Ishikawa (cell line): Measurements from ENCODE around the gene SCO1.

Experiments used
- CEBPB ChIP-seq: IDR thresholded peaks from 2 replicates; pipeline ENCODE4 v1.6.1; 2012
- CREB1 ChIP-seq: IDR thresholded peaks from 2 replicates; pipeline ENCODE4 v1.6.1; 2012; ENCODE audit warnings: low read depth
- EGR1 ChIP-seq: IDR thresholded peaks from 2 replicates; pipeline ENCODE4 v1.6.1; 2012
- FOXM1 ChIP-seq: IDR thresholded peaks from 2 replicates; pipeline ENCODE4 v1.6.1; 2012; ENCODE audit warnings: low read depth, borderline replicate concordance
- NFIC ChIP-seq: IDR thresholded peaks from 2 replicates; pipeline ENCODE4 v1.6.1; 2012
- RAD21 ChIP-seq: IDR thresholded peaks from 2 replicates; pipeline ENCODE4 v1.6.1; 2012; ENCODE audit warnings: low read depth
- TCF12 ChIP-seq: IDR thresholded peaks from 2 replicates; pipeline ENCODE4 v1.6.1; 2012; ENCODE audit warnings: low read depth
- TEAD4 ChIP-seq: IDR thresholded peaks from 2 replicates; pipeline ENCODE4 v1.6.1; 2012
- YY1 ChIP-seq: IDR thresholded peaks from 2 replicates; pipeline ENCODE4 v1.6.1; 2012; ENCODE audit warnings: low read depth
- ZBTB7A ChIP-seq: IDR thresholded peaks from 2 replicates; pipeline ENCODE4 v1.6.1; 2012; ENCODE audit warnings: low read depth
- TF ChIP-seq, protein P1 (sequence below): IDR thresholded peaks from 2 replicates; pipeline ENCODE4 v1.6.1; 2012
- TF ChIP-seq, protein P2 (sequence below): IDR thresholded peaks from 2 replicates; pipeline ENCODE4 v1.6.1; 2012
- TF ChIP-seq, protein P3 (sequence below): IDR thresholded peaks from 2 replicates; pipeline ENCODE4 v1.6.1; 2012; ENCODE audit warnings: low read depth, mild to moderate bottlenecking

Gene SCO1

DNA sequence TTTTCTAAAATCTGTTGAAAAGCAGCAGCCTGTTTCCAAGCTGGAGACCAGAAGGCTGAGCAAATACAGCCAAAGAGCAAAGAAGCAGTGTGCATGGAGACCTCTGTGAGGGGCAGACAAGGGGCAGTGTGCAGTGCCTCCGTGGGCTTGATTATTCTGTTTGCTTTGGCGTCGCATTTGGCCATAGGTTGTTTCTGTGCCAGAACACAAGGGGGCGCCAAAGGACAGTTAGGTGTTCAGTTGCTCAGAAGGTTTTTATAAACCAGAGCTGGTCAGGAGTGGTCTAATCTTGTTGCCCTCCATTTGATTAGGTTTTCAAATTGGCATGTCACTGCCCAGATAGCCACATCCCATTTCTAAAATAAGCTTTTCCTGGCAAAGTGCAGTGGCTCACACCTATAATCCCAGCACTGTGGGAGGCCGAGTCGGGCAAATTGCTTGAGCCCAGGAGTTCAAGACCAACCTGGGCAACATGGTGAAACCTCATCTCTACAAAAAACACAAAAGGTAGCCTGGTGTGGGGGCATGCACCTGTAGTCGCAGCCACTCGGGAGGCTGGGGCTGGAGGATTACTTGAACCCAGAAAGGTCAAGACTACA, 50.8 kb downstream of the SCO1 start:
- TF ChIP-seq EGR1 (no peak), FOXM1 (no peak), RAD21 (peak; percentile 65), TCF12 (no peak)
- TF ChIP-seq, protein P1, sequence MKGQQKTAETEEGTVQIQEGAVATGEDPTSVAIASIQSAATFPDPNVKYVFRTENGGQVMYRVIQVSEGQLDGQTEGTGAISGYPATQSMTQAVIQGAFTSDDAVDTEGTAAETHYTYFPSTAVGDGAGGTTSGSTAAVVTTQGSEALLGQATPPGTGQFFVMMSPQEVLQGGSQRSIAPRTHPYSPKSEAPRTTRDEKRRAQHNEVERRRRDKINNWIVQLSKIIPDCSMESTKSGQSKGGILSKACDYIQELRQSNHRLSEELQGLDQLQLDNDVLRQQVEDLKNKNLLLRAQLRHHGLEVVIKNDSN = no peak

DNA sequence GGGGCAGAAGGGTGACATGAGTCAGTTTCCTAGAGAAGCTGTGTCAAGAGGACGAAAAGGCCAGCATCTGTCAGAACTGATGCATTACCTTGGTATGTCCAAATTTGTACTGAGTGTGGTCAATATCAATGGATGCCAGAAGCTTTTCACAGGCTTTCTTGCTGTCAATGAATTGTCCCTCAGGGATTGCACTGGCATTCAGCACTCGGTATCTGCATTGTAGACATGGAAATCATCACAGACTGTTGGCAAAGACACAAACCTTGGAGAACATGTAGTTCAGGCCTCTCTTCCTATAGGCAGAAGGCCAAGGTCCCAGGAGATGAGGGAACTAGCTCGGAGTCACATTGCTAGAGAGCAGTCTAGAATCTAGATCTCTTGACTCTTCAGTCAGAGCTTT, 56.9 kb downstream of the SCO1 start:
- TF ChIP-seq CEBPB = no peak
- TF ChIP-seq CREB1 = no peak
- TF ChIP-seq NFIC = no peak
- TF ChIP-seq, protein P2, sequence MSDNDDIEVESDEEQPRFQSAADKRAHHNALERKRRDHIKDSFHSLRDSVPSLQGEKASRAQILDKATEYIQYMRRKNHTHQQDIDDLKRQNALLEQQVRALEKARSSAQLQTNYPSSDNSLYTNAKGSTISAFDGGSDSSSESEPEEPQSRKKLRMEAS = no peak
- TF ChIP-seq, protein P3, sequence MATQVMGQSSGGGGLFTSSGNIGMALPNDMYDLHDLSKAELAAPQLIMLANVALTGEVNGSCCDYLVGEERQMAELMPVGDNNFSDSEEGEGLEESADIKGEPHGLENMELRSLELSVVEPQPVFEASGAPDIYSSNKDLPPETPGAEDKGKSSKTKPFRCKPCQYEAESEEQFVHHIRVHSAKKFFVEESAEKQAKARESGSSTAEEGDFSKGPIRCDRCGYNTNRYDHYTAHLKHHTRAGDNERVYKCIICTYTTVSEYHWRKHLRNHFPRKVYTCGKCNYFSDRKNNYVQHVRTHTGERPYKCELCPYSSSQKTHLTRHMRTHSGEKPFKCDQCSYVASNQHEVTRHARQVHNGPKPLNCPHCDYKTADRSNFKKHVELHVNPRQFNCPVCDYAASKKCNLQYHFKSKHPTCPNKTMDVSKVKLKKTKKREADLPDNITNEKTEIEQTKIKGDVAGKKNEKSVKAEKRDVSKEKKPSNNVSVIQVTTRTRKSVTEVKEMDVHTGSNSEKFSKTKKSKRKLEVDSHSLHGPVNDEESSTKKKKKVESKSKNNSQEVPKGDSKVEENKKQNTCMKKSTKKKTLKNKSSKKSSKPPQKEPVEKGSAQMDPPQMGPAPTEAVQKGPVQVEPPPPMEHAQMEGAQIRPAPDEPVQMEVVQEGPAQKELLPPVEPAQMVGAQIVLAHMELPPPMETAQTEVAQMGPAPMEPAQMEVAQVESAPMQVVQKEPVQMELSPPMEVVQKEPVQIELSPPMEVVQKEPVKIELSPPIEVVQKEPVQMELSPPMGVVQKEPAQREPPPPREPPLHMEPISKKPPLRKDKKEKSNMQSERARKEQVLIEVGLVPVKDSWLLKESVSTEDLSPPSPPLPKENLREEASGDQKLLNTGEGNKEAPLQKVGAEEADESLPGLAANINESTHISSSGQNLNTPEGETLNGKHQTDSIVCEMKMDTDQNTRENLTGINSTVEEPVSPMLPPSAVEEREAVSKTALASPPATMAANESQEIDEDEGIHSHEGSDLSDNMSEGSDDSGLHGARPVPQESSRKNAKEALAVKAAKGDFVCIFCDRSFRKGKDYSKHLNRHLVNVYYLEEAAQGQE = no peak
- TF ChIP-seq YY1 = no peak
- no peak for TF ChIP-seq TEAD4

DNA sequence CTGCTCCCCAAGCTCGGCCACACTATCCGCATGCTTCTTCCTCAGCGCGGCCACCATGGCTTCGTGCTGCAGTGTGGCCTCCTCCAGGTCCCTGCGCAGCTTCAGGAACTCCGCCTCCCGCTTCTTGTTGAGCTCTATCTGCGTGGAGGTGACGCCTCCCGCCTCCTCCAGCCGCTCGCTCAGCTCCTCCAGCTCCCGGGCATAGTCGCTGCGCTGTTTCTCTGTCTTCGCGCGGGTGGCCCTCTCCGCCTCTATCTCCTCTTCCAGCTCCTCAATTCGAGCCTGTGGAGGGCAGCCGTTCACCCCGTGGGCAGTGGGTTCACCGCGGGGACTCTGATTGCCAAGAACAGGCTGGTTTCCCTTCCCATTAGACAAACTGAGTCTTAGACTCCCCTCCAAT, 59.2 kb downstream of the SCO1 start:
- no peak for TF ChIP-seq CEBPB
- TF ChIP-seq, protein P1 = no peak
- no peak for TF ChIP-seq CREB1
- no peak for TF ChIP-seq TEAD4
- TF ChIP-seq EGR1 = no peak

DNA sequence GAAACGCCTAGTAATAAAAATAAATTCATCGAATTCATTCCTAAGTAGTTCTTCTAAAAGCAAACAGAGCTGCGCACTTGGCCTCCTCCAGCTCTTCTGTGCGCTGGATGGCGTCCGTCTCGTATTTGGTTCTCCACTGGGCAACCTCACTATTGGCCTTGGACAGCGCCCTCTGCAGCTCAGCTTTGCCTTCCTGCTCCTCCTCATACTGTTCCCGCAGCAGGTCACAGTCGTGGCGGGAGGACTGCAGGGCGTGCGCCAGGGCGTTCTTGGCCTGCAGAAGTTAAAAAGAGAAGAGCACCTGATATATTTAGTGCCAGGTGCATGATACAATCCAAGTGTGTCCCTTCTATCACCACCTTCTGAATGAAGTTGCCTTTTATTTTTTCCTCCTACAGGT, 62.0 kb downstream of the SCO1 start:
- TF ChIP-seq, protein P2 = no peak
- no peak for TF ChIP-seq CREB1
- TF ChIP-seq EGR1 = no peak
- no peak for TF ChIP-seq RAD21
- TF ChIP-seq, protein P3 = no peak

DNA sequence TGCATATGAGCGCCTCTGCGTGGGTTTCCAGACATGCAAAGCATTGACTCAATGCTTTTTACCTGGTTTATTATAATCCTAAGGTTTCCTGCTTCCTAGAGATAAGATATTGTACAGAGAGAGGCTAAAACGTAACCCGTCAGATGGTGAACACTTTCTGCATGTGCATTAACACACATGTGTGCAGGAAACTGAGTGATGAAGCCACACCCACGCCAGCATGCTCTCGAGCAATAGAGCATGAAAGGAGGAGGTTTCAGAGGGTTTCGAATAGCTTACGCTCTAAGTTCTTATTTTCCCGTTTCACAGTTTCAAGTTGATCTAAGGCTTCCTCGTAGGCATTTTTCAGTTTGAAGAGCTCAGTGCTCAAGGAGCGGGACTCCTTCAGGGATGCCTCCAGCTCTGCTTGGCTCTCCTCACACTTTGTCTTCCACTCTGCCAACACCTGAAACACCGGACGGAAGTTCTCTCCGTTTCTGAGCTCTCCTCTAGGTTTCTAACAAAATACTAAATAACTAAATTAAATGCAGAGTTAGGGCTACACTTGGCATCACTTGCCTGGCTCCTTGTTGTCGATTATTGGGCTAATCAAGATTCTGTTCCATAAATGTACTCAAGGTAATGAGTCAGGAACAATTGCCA, 63.5 kb downstream of the SCO1 start:
- no peak for TF ChIP-seq TCF12
- no peak for TF ChIP-seq YY1
- TF ChIP-seq ZBTB7A = no peak
- TF ChIP-seq CREB1 = no peak
- no peak for TF ChIP-seq TEAD4

DNA sequence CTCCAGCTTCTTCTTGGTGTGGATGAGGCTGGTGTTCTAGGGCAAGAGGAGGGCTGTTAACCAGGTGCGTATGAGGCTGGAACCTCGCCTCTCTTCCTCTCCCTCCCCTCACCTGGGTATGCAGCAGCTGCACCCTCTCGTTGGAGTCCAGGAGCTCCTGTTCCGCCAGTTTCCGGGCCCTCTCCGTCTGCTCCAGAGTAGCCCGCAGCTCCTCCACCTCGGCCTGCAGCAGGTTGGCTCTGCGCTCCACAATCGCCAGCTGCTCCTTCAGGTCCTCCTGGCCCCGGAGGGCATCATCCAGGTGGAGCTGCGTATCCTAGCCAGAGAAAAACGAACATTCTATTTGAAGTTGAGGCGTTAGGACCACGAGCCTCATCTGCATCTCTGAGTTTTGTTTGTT, 65.6 kb downstream of the SCO1 start:
- TF ChIP-seq ZBTB7A (no peak), CEBPB (no peak), YY1 (no peak), EGR1 (no peak), TEAD4 (no peak), RAD21 (no peak), FOXM1 (no peak), NFIC (no peak)
- TF ChIP-seq, protein P1 = no peak
- TF ChIP-seq, protein P2 = no peak
